ENCODE data around the gene FOXJ3. TPM values are rescaled to one million over a fixed set of nuclear protein-coding genes. Genes with fewer than 3 reads are reported as not detected.

FOXJ3 gene
- total and polyA plus RNA-seq, 10 donors, result 8.9 to 85.8 (median 57.3) TPM

GRCh38 chr1:42141978-42142377, 193.1 kb downstream of the FOXJ3 start:
- Histone ChIP-seq H3K9me3 (no peaks in the 10 kb centered on the region), H3K4me1 (peaks cover 0 to 21% (median 6%) of the 10 kb centered on the region in 6 donors), H3K4me3 (no peak overlapping the region), H3K27ac (no peak overlapping the region), H3K27me3 (replicated peaks in 1 of 7) (peaks cover 0 to 53% (median 4%) of the 10 kb centered on the region in 7 donors), H3K36me3 (no peaks in the 10 kb centered on the region)
- intact Hi-C loops (cut with DNase I; ENCODE audit: low total_unique reads), result loop anchor here (10.0 kb wide), 1 partner anchor 567 kb away; no protein-coding TSS in a partner anchor
- 71 to 91% (median 87%) methylated on average over 5 of the region's 5 CpGs for WGBS, 5 donors
- no peak for DNase-seq
- TF ChIP-seq POLR2AphosphoS5 (IDR thresholded peaks at IDR 0.05) (no peak), POLR2A (IDR thresholded peaks at IDR 0.05) (no peak), CTCF (IDR thresholded peaks at IDR 0.05 in 8 of 11, conservative IDR thresholded peaks at IDR 0.05 in 3 of 11) (no peak)

- Histone ChIP-seq H3K36me3 (no peaks in the 10 kb centered on the region), H3K9me3 (no peaks in the 10 kb centered on the region), H3K27ac (no peak overlapping the region), H3K4me3 (no peak overlapping the region), H3K4me1 (peaks cover 0 to 10% (median 0%) of the 10 kb centered on the region in 6 donors), H3K27me3 (replicated peaks in 1 of 7) (peaks cover 0 to 36% (median 0%) of the 10 kb centered on the region in 7 donors)
- no peak for DNase-seq
- TF ChIP-seq POLR2A (IDR thresholded peaks at IDR 0.05) (no peak), POLR2AphosphoS5 (IDR thresholded peaks at IDR 0.05) (no peak), CTCF (IDR thresholded peaks at IDR 0.05 in 8 of 11, conservative IDR thresholded peaks at IDR 0.05 in 3 of 11) (no peak)
- intact Hi-C loops (cut with DNase I; ENCODE audit: low total_unique reads), result loop anchor here (10.0 kb wide), 1 partner anchor 565 kb away; no protein-coding TSS in a partner anchor
- WGBS, 5 donors, result 87 to 98% (median 95%) methylated on average over 2 of the region's 2 CpGs
These were observed 194.8 kb downstream of the FOXJ3 start for GRCh38 chr1:42140191-42140590.

GRCh38 chr1:42139444-42139843, 195.6 kb downstream of the FOXJ3 start:
- H3K36me3 ChIP-seq, result no peaks in the 10 kb centered on the region
- no peak overlapping the region for H3K27ac ChIP-seq
- DNase-seq, result no peak
- intact Hi-C loops (cut with DNase I; ENCODE audit: low total_unique reads), result no loop called here
- H3K4me3 ChIP-seq, result no peak overlapping the region
- no peaks in the 10 kb centered on the region for H3K9me3 ChIP-seq
- 93 to 96% (median 94%) methylated on average over 3 of the region's 3 CpGs for WGBS, 5 donors
- no peak for TF ChIP-seq CTCF (IDR thresholded peaks at IDR 0.05 in 8 of 11, conservative IDR thresholded peaks at IDR 0.05 in 3 of 11)
- no peak for TF ChIP-seq POLR2A (IDR thresholded peaks at IDR 0.05)
- no peak for TF ChIP-seq POLR2AphosphoS5 (IDR thresholded peaks at IDR 0.05)
- H3K27me3 ChIP-seq (replicated peaks in 1 of 7), result peaks cover 0 to 28% (median 0%) of the 10 kb centered on the region in 7 donors
- H3K4me1 ChIP-seq, result peaks cover 0 to 9% (median 0%) of the 10 kb centered on the region in 6 donors

GRCh38 chr1:42138586-42138985, 196.4 kb downstream of the FOXJ3 start:
- intact Hi-C loops (cut with DNase I; ENCODE audit: low total_unique reads), result no loop called here
- peaks cover 0 to 22% (median 0%) of the 10 kb centered on the region in 7 donors for H3K27me3 ChIP-seq (replicated peaks in 1 of 7)
- H3K36me3 ChIP-seq, result no peaks in the 10 kb centered on the region
- H3K27ac ChIP-seq, result no peak overlapping the region
- no peak for TF ChIP-seq CTCF (IDR thresholded peaks at IDR 0.05 in 8 of 11, conservative IDR thresholded peaks at IDR 0.05 in 3 of 11)
- TF ChIP-seq POLR2AphosphoS5 (IDR thresholded peaks at IDR 0.05), result no peak
- TF ChIP-seq POLR2A (IDR thresholded peaks at IDR 0.05), result no peak
- no peak for DNase-seq
- H3K9me3 ChIP-seq, result no peaks in the 10 kb centered on the region
- H3K4me3 ChIP-seq, result no peak overlapping the region
- WGBS, 5 donors, result 88 to 98% (median 95%) methylated on average over 4 of the region's 4 CpGs
- H3K4me1 ChIP-seq, result peaks cover 0 to 7% (median 0%) of the 10 kb centered on the region in 6 donors

All from spleen (tissue), 11 donors.